Fibroblast of skin of right biceps (primary cell): Measurements from ENCODE around the gene GRHL1.
"Not testable (repeated sequence)": the region's sequence is repeated elsewhere in the genome, so short reads cannot be mapped to it uniquely, and the experiment has no call there.

Source experiments
- DNase-seq: peaks from one replicate; pipeline ENCODE4 v3.0.0-alpha.2; 2013

Gene GRHL1

DNA sequence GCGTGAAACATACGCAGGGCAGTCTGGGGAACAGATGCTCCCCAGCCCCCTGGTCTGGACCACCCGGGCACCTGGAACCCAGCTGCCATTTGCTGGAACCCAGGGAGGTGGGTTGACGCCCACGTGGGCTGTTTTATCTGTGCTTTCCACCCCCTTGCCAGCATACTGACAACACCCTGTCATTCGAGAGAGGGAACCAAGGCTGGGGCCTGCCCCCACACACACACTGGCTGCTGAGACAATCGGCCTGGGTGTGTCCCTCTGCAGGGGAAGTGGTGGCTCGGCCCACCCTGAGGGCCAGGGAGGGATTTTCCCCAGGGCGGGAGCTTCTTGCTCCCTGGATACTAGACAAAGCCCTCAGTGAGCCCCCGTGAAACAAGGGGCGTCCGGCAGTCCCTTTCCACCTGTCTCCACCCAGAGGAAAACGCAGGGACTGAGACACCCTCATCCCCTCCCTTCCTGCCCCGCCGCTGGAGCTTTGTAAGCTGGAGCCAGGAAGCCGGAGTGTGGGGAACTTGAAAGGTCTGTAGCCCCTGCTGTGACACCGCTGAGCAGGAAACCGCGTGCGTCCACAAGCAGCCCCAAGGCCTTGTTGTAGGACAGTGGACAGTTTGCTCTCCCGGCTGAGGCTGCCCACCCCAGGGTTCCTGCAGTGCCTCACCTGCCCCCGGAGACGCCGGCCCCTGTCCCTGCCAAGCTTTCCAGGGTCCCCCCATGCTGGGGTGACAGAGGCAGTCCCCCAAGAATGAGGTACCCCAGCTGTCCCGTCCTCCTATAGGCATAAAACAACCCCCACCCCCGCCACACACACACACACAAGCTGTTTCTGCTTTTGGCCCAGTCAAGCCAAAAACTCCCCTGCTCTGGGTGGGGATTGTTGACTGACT, 77.7 kb downstream of the GRHL1 start:
- DNase-seq, result no peak

GRCh38 chr2:10029875-10030223, 78.4 kb downstream of the GRHL1 start:
- no peak for DNase-seq

- no peak for DNase-seq
Observed at GRCh38 chr2:10030311-10030736, 78.8 kb downstream of the GRHL1 start.

DNA sequence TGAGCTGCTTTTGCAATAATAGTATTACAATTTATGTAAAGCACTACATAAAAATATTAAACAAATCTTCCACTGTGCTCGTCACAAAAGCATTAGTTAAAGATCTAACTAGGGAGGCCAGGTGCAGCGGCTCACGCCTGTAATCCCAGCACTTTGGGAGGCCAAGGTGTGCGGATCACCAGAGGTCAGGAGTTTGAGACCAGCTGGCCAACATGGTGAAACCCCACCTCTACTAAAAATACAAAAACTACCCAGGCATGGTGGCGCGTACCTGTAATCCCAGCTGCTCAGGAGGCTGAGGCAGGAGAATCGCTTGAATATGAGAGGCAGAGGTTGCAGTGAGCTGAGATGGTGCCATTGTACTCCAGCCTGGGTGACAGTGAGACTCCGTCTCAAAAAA, 79.3 kb downstream of the GRHL1 start:
- DNase-seq, result not testable (repeated sequence)

DNA sequence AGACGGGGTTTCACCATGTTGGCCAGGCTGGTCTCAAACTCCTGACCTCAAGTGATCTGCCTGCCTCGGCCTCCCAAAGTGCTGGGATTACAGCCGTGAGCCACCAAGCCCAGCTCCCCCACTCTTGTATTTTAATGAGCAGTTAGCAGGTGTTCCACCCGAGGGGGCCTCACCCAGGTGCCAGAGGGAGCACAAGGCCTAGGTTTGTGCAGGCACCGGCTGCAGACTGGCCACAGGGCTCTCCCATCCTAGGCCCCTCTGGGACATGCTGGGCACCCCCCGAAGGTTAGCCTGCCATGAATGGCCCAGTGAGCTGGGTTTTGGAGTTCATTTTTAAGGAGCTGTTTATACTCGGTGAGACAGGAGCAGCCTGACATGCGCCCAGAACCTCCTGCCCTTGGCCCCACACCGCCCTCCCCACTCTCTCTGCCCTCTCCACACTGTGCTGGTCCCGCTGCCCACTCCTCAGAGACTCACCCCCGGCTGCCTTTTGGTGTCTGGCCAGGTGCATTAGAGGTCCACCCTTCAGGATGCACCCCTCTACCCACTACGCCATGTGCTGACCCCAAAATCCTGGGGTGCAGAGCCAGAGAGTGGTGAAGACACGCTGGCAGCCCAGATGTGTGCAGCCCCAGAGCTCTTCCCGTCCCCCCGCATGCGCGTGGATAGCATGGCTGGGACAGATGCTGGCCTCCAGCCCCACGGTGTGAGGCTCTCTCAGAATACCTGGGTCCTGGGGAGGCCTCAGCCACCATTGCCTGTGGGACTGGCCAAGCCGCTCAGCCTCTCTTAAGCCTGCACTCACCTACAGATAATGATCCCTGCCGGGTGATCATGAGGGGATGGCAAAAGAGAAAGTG, 80.6 kb downstream of the GRHL1 start:
- DNase-seq, result no peak

DNA sequence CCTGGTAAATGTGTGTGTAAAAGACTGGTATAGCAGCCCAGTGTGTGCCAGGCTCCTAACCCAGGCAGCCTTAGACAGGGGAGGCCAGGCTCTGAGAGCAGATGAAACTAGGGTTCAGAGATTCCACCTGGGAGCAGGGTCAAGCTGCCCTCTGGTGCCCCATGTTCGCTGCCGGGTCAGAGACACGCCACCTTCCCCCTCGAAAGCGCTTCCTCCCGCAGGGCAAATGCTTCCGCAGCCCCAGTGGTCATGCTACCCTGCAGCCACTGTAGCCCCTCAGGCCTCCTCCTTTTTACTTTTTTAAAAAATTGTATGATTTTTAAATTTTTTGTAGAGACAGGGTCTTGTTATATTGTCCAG, 81.2 kb downstream of the GRHL1 start:
- no peak for DNase-seq

DNA sequence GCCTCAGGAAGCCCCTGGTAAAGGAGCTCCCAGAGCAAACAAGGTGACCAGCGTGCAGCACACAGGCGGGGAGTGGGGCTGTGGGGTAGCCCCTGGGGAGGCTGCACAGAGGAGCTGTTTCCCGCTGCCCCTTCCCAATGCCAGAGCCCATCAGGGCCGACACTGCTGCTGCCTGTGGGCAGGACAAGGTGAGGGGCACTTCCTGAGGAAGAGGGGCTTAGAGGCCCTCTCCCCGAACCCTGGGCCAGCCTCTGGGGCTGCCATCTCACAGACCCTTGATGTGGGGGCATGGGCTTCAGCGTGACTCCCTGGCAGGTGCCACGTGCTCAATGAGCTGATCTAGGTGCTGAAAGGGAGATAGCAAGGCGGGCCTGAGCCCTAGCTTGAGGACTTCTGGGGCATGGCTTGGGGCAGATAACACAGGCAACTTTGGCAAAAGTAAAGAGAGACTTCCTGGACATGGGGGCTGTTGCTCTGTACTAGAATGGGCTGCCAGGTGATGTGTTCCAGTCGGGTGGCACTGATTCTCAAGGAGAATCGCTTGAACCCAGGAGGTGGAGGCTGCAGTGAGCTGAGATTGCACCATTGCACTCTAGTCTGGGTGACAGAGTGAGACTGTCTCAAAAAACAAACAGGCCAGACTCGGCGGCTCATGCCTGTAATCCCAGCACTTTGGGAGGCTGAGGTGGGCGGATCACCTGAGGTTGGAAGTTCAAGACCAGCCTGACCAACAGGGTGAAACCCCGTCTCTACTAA, 81.9 kb downstream of the GRHL1 start:
- DNase-seq, result no peak

DNA sequence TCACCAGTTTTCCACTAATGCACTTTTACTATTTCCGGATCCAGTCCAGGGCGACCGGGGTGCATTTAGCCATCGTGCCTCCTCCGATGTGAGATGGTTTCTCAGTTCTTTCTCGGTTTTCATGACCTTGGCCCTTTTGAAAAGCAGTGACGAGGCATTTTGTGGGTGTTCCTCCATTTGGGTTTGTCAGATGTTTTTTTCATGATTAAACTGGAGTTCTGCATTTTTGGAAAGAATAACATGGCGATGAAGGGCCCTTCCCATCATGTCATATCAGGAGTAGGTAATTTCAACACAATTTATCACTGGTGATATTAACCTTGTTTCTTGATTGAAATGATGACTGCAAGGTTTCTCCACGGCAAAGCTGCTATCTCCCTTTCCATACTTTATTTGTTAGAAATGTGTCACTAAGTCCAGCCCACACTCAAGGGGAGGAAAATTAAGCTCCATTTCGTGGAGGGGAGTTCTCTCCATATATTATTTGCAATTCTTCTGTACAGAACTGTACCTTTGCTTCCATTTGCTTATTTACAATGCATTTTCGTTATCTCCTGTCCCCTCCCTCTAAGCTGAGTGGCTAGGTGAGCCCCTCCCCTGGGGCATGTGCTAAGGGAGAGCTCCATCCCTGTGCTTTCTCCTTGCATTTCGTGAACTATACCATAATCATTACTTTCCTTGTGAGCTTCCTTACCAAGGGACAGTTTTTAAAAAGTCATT, 83.0 kb downstream of the GRHL1 start:
- no peak for DNase-seq

- DNase-seq, result no peak
Observed at GRCh38 chr2:10035053-10035422, 83.5 kb downstream of the GRHL1 start.

DNA sequence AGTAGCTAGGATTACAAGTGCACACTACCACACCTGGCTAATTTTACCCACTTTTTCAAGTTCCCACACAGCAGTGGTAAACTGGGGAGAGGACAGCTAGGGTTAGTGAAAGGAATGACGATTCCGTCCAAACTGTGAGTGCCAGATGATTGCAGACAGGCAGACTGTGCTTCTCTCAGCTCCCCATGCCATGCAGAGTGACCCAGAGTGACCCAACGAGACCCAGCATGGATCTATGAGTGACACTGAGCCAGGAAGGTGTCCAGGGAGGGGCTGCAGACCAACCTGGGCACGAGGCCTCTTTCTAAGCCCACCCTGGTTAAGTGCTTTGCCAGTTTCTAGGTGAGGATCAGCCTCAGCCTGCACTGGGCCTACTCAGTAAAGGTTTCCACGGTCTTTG, 84.1 kb downstream of the GRHL1 start:
- no peak for DNase-seq

- peak; percentile 40 for DNase-seq
Observed at GRCh38 chr2:10036095-10036884, 84.8 kb downstream of the GRHL1 start.

- DNase-seq, result no peak
Observed at GRCh38 chr2:10038123-10038522, 86.6 kb downstream of the GRHL1 start.

DNA sequence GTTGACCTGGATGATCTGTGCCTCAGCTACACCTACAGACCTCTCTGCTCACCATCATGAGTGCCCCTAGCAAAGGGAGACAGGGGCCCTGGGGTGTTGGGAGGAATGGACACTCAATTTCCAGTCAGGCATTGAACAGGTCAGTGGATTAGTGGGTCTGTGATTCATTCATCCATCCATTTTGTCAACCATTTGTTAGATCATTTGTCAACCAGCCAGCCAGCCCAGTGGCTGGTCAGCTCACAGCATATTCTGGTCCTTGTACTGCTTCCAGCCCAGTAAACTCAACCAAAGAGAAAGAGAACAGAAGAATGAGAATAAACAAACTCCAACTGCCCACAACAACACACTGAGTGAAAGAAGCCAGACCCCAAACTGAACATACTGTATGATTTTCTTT, 87.2 kb downstream of the GRHL1 start:
- no peak for DNase-seq

GRCh38 chr2:10039658-10040410, 88.3 kb downstream of the GRHL1 start:
- DNase-seq, result no peak

GRCh38 chr2:10041711-10042110, 90.2 kb downstream of the GRHL1 start:
- no peak for DNase-seq

- peak; percentile 57 for DNase-seq
Observed at GRCh38 chr2:10042301-10043161, 91.0 kb downstream of the GRHL1 start.

DNA sequence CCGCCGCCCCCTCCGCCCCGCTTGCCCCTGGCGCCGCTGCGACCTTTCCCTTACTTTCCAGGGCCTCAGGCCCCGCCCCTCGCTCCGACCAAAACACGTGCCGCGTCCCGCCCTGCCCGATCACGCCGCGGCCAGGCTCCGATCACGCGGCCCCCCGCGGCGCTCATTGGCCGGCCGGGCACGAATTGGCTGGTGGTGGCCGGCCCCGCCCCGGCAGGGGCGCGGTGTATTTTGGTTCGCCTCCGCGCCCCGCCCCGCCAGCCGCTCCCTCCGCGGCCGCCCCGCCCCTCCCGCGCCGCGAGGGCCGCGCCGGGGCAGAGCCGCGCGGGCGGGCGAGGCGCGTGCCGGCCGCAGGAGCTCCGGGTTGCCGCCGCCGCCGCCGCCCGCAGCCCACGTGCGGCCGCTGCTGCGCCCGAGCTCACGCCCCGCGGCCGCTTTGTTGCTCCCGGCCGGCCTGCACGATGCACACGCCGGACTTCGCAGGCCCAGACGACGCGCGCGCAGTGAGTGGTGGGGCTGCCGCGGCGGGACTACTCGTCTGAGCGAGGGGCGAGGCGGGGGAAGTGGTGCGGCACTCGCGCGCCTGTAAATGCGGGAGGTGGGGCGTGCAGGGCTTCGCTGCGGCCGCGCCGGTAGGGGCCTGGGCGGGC, 91.9 kb downstream of the GRHL1 start, which contains the start of gene KLF11:
KLF11 (plus strand) TSS at position 295 of the 650 bp plus-strand sequence; CDS start at position 462, 167 bp downstream.
- DNase-seq, result peak; percentile 92

DNA sequence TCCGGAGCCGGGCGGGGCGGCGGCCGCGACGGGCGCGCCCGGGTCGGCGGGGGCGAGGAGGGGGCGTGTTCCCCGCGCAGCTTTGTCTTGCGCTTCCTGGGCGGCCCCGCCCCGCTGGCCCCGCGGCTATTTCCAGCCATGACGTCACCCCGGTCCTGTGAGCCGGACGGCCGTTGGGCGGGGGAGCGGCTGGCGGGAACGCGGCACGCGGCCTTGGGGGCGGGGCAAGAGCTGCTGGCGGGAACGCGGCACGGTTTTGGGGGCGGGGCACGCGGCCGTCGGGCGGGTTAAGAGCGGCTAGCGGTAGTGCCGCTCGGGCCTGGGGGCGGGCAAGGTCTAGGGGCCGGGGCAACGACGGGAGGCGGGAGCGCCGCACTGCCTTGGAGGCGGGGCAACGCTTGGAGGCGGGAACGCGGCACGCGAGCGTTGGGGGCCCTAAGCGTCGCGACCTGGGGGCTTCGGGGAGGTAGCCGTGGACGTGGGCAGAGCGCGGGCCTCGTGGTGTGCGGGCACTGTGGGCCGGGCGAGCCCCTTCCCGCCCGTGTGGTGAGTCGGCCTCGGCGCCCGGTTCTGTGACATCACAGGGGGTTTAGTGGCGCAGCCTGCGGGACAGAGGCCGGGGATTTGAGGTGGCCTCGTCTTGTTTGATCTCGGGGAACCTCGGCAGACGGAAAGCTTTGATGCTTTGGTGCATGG, 92.6 kb downstream of the GRHL1 start:
- DNase-seq, result peak; percentile 91
